Measurements from ENCODE around the gene SMAD6.
"Not testable (repeated sequence)": the region's sequence is repeated elsewhere in the genome, so short reads cannot be mapped to it uniquely, and the experiment has no call there.

The SMAD6 gene

GRCh38 chr15:66801266-66801665, 99.2 kb downstream of the SMAD6 start:
- DNase-seq = no peak

DNA sequence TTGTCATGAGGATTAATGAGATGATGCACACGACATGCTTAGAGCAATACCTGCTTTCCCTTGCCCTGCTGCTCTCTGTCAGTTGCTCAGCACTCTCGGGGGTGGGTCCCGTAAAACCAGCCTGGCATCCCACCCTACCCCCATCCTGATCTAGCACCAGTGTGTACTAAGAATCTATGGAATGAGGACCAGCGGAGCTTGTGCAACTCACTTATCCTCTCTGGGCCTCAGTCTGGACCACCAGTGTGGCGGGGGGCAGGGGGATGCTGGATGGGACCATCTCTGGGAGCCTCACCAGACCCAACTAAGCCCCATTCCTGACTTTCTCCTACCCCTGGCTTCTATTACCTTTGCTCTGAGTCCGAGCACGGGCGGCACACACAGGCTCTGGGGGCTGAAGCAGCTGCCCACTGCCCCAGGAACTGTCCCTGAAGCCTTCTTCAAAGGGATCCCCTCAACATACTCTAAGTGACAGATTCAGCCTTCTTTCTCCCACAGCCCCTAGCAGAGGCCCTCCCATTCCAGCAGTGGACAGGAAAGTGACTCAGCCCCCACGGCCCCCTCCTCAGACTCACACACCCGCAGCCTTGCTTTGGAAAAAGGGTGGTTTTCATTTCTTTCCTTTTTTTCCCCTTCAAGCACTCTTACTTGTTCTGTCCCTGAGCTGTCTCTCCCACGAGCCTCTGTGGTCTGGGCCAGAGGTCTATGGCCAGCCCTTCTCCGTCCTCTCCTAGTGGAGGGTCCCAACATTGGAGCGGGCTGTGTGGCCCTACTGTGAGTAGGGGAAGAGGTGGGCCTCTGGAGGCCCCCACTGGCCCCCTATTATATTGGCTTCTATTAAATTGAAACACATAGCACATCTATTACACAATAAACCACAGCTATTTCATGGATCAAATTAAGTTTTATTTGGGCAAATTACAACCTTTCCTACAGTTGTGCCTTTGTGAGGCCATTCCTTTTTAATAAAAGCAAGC, 100.3 kb downstream of the SMAD6 start:
- DNase-seq = peak; percentile 60

GRCh38 chr15:66803182-66803729, 101.2 kb downstream of the SMAD6 start:
- peak; percentile 99 for DNase-seq

DNA sequence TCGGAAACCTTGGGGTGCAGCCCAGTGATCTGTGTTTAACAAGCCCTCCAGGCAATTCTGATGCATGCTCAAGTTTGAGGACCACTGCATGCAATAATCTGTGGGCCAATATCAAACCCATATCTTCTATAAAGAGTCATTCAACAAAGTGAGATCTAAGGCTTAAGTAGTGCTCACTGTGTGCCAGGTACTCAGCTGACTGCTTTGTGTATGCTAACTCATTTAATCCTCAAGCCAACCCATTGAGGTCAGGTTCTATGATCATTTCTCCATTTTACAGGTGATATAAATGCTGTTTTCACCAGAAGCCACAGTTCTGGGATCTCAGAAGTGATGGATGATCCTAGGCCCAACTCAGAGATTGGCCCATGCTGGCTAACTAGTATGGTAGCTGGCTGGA, 101.7 kb downstream of the SMAD6 start:
- DNase-seq = no peak

DNA sequence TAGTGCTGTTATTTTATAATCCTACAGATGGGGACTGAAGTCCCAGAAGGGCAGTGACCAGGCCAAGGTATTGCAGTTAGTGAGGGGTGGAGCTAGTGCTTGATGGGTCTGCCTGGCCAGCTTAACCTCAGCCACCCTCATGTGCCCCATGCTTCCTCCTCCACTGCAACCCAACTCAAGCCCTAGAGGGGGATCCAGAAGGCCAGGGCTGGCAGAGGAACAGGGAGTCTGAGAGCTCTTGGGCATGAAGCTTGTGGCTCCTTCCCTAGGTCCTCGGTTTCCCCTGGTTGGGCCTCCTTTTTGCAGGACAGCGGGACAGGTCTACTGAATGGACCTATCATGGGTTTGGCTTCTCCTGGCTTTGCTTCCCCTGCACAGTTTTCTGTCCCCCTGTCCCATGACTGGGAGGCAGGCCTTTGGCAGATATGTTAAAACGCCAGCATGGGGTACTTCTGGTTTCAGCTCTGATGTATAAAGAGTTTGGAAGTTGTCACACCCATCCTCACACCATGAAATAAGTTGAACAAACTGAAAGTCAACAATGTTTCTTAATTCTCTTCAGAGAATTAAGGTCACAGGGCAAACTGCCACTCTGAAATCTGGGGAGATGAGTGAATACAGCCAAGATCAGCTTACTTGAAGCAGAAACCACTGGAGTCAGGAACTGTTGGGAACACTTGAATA, 103.3 kb downstream of the SMAD6 start:
- no peak for DNase-seq

- DNase-seq = no peak
Observed at GRCh38 chr15:66808181-66808824, 106.3 kb downstream of the SMAD6 start.

DNA sequence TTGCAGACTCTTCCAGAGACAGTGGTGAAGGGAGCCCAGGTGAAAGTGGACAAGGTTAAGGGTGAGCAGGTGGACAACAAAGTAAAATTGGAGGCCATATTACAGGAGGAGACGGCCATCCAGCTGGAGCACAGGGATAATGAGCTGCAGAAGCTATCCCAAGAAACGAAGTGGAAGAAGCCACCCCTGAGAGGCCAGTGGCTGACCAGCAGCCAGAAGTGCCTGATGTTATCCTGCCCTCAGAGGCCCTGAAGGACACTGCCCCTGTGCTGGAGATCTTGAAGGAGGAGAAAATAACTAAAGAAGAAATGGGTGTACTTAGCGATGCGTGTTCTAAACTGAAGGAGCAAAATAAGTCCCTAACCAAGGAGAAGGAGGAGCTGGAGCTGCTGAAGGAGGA, 107.6 kb downstream of the SMAD6 start:
- DNase-seq = no peak

- DNase-seq = peak; percentile 86
Observed at GRCh38 chr15:66815318-66815717, 113.3 kb downstream of the SMAD6 start.

DNA sequence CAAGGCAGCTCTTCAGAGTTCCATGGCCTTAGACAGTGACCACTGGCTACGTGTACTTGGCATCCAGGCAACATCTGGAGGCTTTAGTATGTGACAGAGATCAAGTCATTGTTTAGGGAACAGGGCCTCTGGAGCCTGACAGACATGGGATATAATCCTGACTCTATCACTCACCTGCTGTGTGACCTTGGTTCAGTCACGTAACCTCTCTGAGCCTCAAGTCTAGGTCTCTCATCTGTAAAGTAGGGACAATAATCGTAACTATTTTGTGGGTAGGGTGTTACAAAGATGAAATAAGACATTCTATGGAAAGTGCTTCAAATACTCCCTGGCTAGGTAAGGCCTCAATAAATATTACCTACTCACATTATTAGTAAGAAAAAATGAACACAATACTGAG, 114.2 kb downstream of the SMAD6 start:
- DNase-seq = no peak

DNA sequence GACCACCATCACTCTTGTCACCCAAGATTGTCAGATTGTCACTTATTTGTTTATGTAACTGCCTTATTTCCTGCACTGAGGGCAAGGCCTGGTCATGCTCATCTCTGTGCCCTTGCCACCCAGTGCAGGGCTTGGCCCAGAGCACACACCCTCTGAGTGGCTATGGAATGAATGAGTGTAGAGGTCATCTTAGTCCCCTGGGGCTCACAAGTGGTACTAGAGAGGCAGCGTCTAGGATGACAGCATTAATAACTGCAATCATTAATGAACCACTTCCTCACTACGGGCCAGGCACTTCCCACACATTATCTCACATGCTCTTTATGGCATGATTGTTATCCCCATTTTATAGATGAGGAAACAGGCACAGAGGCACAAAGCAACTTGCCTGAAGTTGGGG, 117.0 kb downstream of the SMAD6 start:
- DNase-seq = peak; percentile 41

- DNase-seq = no peak
Observed at GRCh38 chr15:66820481-66821176, 118.6 kb downstream of the SMAD6 start.

DNA sequence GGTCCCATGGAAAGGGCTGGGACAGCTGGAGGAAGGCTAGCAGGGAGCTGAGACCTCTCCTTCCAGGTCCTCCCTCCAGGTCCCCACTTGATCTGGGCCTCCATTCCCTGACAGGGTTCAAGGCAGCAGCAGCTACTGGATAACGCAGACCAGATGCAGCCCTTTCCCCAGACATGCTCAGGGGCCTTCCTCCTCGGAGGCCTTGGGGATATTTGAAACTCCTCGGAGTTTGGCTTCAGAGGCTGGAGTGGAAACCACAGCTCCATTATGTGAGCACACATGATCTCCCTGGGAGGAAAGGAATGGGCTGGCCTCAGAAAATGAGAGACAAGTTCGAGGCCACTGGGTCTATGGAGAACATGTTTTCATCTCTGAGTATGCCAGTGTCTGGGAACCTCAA, 119.3 kb downstream of the SMAD6 start:
- DNase-seq = no peak

DNA sequence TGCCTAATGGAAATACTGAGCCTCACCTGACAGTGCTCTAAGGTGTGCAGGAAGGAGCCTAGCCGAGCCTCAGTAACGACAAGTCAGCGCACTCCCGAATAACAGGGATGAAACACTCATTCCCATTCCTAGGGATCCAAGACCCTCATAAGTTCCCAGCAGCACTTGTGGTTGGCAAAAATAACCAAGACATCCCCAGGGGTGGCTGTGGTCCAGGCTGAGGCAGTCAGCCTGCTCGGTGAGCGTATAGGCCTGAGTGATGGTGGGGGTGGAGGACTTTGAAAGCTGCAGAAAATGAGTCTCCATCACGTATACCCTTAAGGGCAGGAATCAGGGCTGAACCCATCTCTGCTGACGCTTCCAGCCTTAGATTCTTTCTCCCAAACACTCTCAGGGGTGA, 120.1 kb downstream of the SMAD6 start:
- no peak for DNase-seq

GRCh38 chr15:66822576-66822975, 120.5 kb downstream of the SMAD6 start:
- no peak for DNase-seq

- no peak for DNase-seq
Observed at GRCh38 chr15:66823601-66824000, 121.6 kb downstream of the SMAD6 start.

DNA sequence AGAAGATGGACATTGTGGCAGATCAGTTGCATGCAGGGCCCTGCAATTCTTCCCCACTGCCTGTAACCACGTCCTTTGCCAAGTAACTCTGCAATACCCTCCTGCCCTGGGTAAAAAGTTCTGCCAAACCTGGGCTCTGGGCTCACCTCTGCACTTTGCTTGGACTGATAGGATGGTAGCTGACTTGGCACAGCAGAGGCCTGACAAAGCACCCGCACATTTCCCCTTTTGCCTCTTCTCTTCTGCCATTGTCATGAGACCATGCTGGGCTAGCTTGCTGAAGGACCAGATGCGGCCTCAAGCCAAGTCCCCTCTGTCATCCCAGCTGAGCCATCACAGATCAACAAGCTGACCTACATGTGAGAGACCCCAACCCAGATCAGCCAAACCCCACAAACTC, 122.4 kb downstream of the SMAD6 start:
- no peak for DNase-seq

- no peak for DNase-seq
Observed at GRCh38 chr15:66825139-66825538, 123.1 kb downstream of the SMAD6 start.

GRCh38 chr15:66825731-66826130, 123.7 kb downstream of the SMAD6 start:
- DNase-seq = no peak

DNA sequence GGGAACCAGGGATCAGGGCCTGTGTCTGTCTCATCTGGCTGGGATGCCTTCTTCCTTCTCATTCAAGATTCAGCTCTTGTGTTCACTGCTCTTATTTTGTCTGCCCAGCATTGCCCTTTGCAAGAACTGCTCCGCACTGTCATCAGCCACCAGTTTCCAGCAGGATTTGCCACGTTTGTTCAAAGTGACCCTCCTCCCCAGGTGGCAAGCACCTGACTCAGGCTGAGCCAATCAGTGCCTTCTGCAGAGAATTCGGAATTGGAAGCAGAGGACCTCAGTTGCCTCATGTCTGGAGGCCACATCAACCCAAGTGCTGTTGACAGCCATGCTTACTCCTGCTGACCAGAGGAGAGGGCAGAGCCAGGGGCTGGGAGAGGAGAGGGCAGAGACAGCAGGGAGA, 124.5 kb downstream of the SMAD6 start:
- no peak for DNase-seq

DNA sequence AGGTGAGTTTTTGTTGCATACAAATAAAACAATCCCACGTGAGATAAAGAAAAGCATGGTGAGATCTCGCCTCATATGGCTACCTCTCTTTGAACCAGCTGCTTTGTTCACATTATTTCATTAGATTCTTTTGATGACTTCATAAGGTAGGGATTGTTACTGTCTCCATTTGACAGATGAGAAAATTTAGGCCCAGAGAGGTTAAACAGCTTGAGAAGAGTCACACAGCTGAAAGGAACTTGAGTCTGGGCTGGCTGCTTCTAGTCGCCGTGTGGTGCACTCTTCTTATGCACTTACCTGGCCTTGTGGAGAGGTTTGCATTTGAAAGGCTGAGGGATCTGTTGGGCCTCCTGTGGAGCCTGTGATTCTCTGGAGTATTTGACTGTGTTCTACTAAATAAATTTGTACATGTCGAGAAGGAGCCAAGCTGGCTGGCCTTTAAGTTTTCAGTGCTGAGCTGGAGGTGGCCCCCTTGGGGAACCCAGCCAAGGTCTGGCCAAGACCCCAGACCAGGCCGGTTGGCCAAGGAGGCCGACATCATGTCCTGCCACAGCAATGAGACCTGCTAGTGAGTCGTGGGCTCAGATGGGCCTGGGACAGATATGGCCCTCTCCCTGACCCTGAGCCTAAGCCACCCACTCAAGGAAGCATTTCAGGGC, 125.1 kb downstream of the SMAD6 start:
- no peak for DNase-seq

DNA sequence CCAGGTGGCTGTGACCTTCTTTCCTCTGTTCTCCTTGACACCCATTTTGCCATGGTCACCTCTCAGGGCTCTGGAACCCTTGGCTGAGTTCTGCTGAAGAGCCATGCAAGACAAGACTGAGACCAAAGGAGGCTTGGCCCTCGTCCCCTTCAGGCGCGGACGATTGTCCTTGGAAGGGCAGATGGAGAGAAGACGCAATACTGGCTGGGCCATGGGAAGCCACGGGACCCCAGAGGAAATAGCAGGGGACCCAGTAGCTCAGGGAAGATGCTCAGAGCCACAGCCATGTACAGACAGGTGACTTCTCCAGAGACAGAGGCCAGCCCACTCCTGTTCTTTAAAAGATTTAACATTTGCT, 125.6 kb downstream of the SMAD6 start:
- DNase-seq = no peak

DNA sequence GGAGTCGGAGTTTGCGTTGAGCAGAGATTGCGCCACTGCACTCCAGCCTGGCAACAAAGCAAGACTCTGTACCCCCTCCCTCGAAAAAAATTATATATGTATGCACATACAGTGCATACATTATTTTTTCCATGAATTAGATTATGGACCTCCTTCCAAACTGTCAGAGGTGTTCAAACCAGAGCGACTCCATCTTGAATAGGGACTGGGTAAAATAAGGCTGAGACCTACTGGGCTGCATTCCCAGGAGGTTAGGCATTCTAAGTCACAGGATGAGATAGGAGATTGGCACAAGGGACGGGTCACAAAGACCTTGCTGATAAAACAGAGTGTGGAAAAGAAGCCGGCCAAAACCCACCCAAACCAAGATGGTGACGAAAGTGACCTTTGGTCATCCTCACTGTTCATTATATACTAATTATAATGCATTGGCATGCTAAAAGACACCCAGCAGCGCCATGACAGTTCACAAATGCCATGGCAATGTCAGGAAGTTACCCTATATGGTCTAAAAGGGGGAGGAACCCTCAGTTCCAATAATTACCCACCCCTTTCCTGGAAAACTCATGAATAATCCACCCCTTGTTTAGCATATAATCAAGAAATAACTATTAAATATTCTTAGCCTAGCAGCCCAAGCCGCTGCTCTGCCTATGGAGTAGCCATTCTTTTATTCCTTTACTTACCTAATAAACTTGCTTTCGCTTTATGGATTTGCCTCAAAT, 126.9 kb downstream of the SMAD6 start:
- DNase-seq = not testable (repeated sequence)

Measured in EL (cell line).